A673 (cell line): ENCODE measurements around the gene DCUN1D5. TPM values are rescaled to one million over a fixed set of nuclear protein-coding genes. Genes with fewer than 3 reads are reported as not detected.
A peak's percentile ranks its signal among the peaks of the same experiment; 100 is the strongest.

Experiments used
- BruUV-seq: library from RNA; stranded (reverse); fragments of 400-500 nt; replicated peaks from 2 replicates; lab custom pipeline; 2021; lab: Mats Ljungman, UMichigan
- CTCF ChIA-PET: fragments of 300-600 bp; sonication (Branson Sonifier 250); formaldehyde crosslinking; loops from one replicate; lab custom pipeline; 2022; ENCODE audit warnings: antibody characterized with exemption; lab: Charles Lee
- POLR2A ChIA-PET: fragments of 300-600 bp; sonication (Branson Sonifier 250); formaldehyde crosslinking; loops from one replicate; lab custom pipeline; 2022; ENCODE audit warnings: antibody characterized with exemption; ENCODE audit not compliant: low non-redundant PET; lab: Charles Lee
- DNase-seq: peaks from one replicate; pipeline ENCODE4 v3.0.0-alpha.2; 2015; ENCODE audit warnings: low spot score
- H3K27ac ChIP-seq: fragments of 200-600 bp; sonication (generic); 2 replicates; pipeline ENCODE4 v1.5.1; 2016; ENCODE audit warnings: mixed run types, low read depth, mild to moderate bottlenecking, mixed read lengths, antibody characterized with exemption, low read length; ENCODE audit not compliant: poor library complexity, severe bottlenecking
- H3K27me3 ChIP-seq: fragments of 200-600 bp; sonication (generic); replicated peaks from 2 replicates; pipeline ENCODE4 v1.6.1; 2017; ENCODE audit warnings: mixed run types, low read depth, mild to moderate bottlenecking, mixed read lengths, antibody characterized with exemption, low read length; ENCODE audit not compliant: insufficient read depth, poor library complexity
- H3K36me3 ChIP-seq: fragments of 200-600 bp; sonication (generic); 2 replicates; pipeline ENCODE4 v1.6.1; 2016; ENCODE audit warnings: mixed run types, mild to moderate bottlenecking, mixed read lengths, antibody characterized with exemption, low read length; ENCODE audit not compliant: insufficient read depth, poor library complexity, severe bottlenecking
- H3K4me1 ChIP-seq: fragments of 200-600 bp; sonication (generic); 2 replicates; pipeline ENCODE4 v1.6.1; 2017; ENCODE audit warnings: mixed run types, mild to moderate bottlenecking, mixed read lengths, antibody characterized with exemption, low read length; ENCODE audit not compliant: insufficient read depth, poor library complexity, severe bottlenecking
- H3K4me3 ChIP-seq: fragments of 200-600 bp; sonication (generic); 2 replicates; pipeline ENCODE4 v1.5.1; 2016; ENCODE audit warnings: low read depth, mixed run types, mild to moderate bottlenecking, mixed read lengths, low read length; ENCODE audit not compliant: poor library complexity, severe bottlenecking
- H3K9me3 ChIP-seq: fragments of 200-600 bp; sonication (generic); 2 replicates; pipeline ENCODE4 v1.6.1; 2016; ENCODE audit warnings: mixed run types, low read depth, mild to moderate bottlenecking, mixed read lengths, antibody characterized with exemption, low read length; ENCODE audit not compliant: poor library complexity, severe bottlenecking
- CTCF ChIP-seq: fragments of 300-800, 200-600 bp; sonication (generic); conservative IDR thresholded peaks from 2 replicates; pipeline ENCODE4 v1.5.1; 2017; ENCODE audit warnings: low read depth, mild to moderate bottlenecking, antibody characterized with exemption, low read length, moderate library complexity, mixed read lengths
- EZH2 ChIP-seq: fragments of 200-600 bp; sonication (generic); IDR thresholded peaks from 2 replicates; pipeline ENCODE4 v1.6.1; 2017; ENCODE audit warnings: borderline replicate concordance, low read depth, mild to moderate bottlenecking, mixed read lengths, antibody characterized with exemption, low read length; ENCODE audit not compliant: poor library complexity, severe bottlenecking
- intact Hi-C: fragments of 100-400 bp; cut with micrococcal nuclease; formaldehyde crosslinking; loops from one replicate; pipeline ENCODE4 v1.10.0; 2022; ENCODE audit not compliant: unreplicated experiment
- total RNA-seq: library from RNA; stranded (reverse); gene quantifications from 2 replicates; pipeline ENCODE4 v1.2.3, GENCODE V29; 2021

Gene DCUN1D5
- total RNA-seq, 1 experiment from 2014 or later: 102 TPM

DNA sequence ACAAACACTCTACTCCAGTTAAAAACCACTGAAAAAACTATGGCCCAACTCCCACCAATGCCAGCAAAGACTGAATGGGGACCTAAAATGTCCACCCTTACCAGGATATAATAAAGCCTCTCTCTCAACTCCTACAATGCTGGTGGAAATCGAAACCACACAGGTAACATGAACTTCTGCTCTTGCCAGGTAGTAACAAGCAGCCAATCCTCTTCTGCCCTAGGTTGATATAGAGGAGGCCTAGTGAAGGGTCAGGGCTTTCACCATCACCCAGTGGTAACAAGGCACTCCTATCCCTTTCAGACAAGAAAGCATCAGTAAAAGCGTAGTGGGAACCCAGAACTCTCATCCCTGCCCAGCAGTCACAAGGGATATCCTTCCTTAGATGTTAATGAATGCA, 22.6 kb downstream of the DCUN1D5 start:
- H3K27me3 ChIP-seq: no peaks in the 10 kb centered on the region
- CTCF ChIA-PET: no interaction called here
- H3K4me1 ChIP-seq: peaks cover 19% of the 10 kb centered on the region
- no peak for DNase-seq
- H3K27ac ChIP-seq: no peak overlapping the region
- BruUV-seq: no TSS peak
- POLR2A ChIA-PET: no interaction called here
- TF ChIP-seq CTCF (no peak), EZH2 (no peak)
- no peaks in the 10 kb centered on the region for H3K9me3 ChIP-seq
- intact Hi-C loops: no loop called here
- no peak overlapping the region for H3K4me3 ChIP-seq
- peaks cover 34% of the 10 kb centered on the region for H3K36me3 ChIP-seq

DNA sequence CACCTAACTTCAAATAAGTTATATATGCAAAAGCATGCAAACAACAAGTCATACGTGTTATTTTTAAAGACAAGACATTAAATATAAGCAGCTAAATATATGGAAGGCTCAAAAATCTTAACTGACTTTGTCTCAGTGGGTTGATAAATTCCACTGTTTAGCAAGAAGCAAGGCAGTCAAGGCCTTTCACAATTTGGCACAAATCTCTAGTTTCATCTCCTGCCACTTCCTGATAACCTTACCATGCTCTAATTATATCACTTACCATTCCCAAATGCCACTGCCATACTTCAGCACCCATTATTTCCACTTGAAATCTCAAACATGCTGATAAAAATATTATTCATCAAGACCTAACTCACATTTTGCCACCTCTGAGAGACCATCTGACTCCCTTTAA, 24.8 kb downstream of the DCUN1D5 start:
- intact Hi-C loops: no loop called here
- no peak overlapping the region for H3K27ac ChIP-seq
- H3K36me3 ChIP-seq: peaks cover 56% of the 10 kb centered on the region
- DNase-seq: peak; percentile 30
- ChIA-PET CTCF (no interaction called here), POLR2A (no interaction called here)
- H3K27me3 ChIP-seq: no peaks in the 10 kb centered on the region
- no peaks in the 10 kb centered on the region for H3K9me3 ChIP-seq
- H3K4me3 ChIP-seq: no peak overlapping the region
- TF ChIP-seq EZH2 (no peak), CTCF (no peak)
- peaks cover 19% of the 10 kb centered on the region for H3K4me1 ChIP-seq
- BruUV-seq: no TSS peak

GRCh38 chr11:103061656-103062055, 30.3 kb downstream of the DCUN1D5 start:
- no TSS peak for BruUV-seq
- CTCF ChIA-PET: no interaction called here
- H3K36me3 ChIP-seq: peaks cover 68% of the 10 kb centered on the region

More at GRCh38 chr11:103061656-103062055, 30.3 kb downstream of the DCUN1D5 start:
- Histone ChIP-seq H3K4me3 (no peak overlapping the region), H3K27me3 (no peaks in the 10 kb centered on the region), H3K9me3 (no peaks in the 10 kb centered on the region), H3K27ac (no peak overlapping the region), H3K4me1 (peaks cover 5% of the 10 kb centered on the region)
- TF ChIP-seq EZH2 (no peak), CTCF (no peak)
- POLR2A ChIA-PET: no interaction called here
- intact Hi-C loops: no loop called here
- no peak for DNase-seq
